DOHH2 (cell line): ENCODE measurements around the gene TTLL10.

Experiments
- CTCF ChIP-seq: fragments of 200-600 bp; sonication (generic); IDR thresholded peaks from one replicate; pipeline ENCODE4 v1.5.1; 2014; ENCODE audit warnings: antibody characterized with exemption, mild to moderate bottlenecking, low read depth, low read length; ENCODE audit not compliant: poor library complexity, severe bottlenecking
- EZH2phosphoT487 ChIP-seq: fragments of 200-600 bp; sonication (generic); IDR thresholded peaks from 2 replicates; pipeline ENCODE4 v1.6.1; 2017; ENCODE audit warnings: borderline replicate concordance, mild to moderate bottlenecking, antibody characterized with exemption, low read length, moderate library complexity, mixed read lengths

DNA sequence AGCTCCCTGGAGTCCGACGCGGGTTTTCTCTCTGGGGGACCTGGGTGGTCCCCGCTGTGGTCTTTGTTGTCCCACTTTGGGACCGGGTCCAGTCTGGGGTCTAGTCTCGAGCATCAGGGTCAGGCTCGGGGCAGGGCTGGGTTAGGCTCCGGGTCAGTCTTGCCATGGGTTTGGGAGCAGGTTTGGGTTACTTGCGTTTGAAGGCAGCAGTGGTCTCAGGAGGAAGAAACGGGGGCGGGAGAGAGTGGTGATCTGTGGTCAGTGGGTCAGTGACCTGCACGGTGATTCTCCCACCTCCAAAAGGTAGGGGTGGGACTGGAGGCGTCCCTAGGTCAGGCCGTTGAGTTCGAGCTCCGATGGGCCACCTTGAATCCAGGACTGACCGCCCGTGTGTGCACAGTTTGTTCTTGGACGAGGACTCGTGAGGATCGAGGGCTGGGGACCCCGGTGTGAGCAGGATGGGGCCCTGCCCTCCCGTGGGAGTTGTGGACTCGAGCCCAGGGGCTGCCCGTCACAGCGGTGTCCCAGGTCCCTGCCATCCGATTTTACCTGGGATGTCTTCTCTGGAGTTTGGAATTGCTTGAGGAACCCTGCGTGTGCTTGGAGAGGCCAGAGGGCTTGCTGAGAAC lies 60.6 kb downstream of the TTLL10 start:
- TF ChIP-seq CTCF, result no peak
- TF ChIP-seq EZH2phosphoT487, result no peak
